Osteocyte (in vitro differentiated cells): Measurements from ENCODE around the gene ARHGEF16. TPM values are rescaled to one million over a fixed set of nuclear protein-coding genes. Genes with fewer than 3 reads are reported as not detected.

Experiments
- DNase-seq: peaks from one replicate; pipeline ENCODE4 v3.0.0; 2021; ENCODE audit warnings: mixed read lengths; ENCODE audit not compliant: unreplicated experiment; ENCODE audit errors: extremely low spot score
- H3K27ac Mint-ChIP-seq: one replicate; pipeline ENCODE4 v1.8.0; 2021; ENCODE audit warnings: mild to moderate bottlenecking, mixed read lengths; ENCODE audit not compliant: unreplicated experiment
- H3K27me3 Mint-ChIP-seq: one replicate; pipeline ENCODE4 v1.8.0; 2021; ENCODE audit warnings: mixed read lengths; ENCODE audit not compliant: unreplicated experiment
- H3K36me3 Mint-ChIP-seq: one replicate; pipeline ENCODE4 v1.8.0; 2021; ENCODE audit warnings: mixed read lengths; ENCODE audit not compliant: unreplicated experiment
- H3K4me1 Mint-ChIP-seq: one replicate; pipeline ENCODE4 v1.8.0; 2021; ENCODE audit warnings: mixed read lengths; ENCODE audit not compliant: unreplicated experiment
- H3K4me3 Mint-ChIP-seq: one replicate; pipeline ENCODE4 v1.8.0; 2021; ENCODE audit warnings: mild to moderate bottlenecking, moderate library complexity, mixed read lengths; ENCODE audit not compliant: unreplicated experiment
- H3K9me3 Mint-ChIP-seq: one replicate; pipeline ENCODE4 v1.8.0; 2021; ENCODE audit warnings: mixed read lengths; ENCODE audit not compliant: unreplicated experiment
- CTCF ChIP-seq: fragments of 200-600 bp; sonication (generic); IDR thresholded peaks from 2 replicates; pipeline ENCODE4 v1.5.0; 2021; ENCODE audit warnings: antibody characterized with exemption, mild to moderate bottlenecking, moderate library complexity
- total RNA-seq: library from RNA; stranded (reverse); gene quantifications from 2 replicates; pipeline ENCODE4 v1.2.1, GENCODE V29; 2021

ARHGEF16 gene
- total RNA-seq, 1 donor from 2014 or later = 3.2 TPM

GRCh38 chr1:3441410-3441847 is 13.0 kb upstream of the ARHGEF16 start:
- H3K27ac Mint-ChIP-seq = no peak overlapping the region
- peaks cover 3% of the 10 kb centered on the region for H3K9me3 Mint-ChIP-seq
- H3K27me3 Mint-ChIP-seq = peaks cover 23% of the 10 kb centered on the region
- TF ChIP-seq CTCF = no peak
- no peaks in the 10 kb centered on the region for H3K36me3 Mint-ChIP-seq
- no peak overlapping the region for H3K4me3 Mint-ChIP-seq
- no peak for DNase-seq
- H3K4me1 Mint-ChIP-seq = no peaks in the 10 kb centered on the region

GRCh38 chr1:3441880-3442279 is 12.6 kb upstream of the ARHGEF16 start:
- Mint-ChIP-seq H3K9me3 (peaks cover 4% of the 10 kb centered on the region), H3K4me3 (no peak overlapping the region), H3K4me1 (no peaks in the 10 kb centered on the region), H3K27me3 (peaks cover 23% of the 10 kb centered on the region), H3K36me3 (peaks cover 2% of the 10 kb centered on the region), H3K27ac (no peak overlapping the region)
- no peak for DNase-seq
- TF ChIP-seq CTCF = no peak

- no peak for TF ChIP-seq CTCF
- H3K9me3 Mint-ChIP-seq = peaks cover 8% of the 10 kb centered on the region
- no peak overlapping the region for H3K27ac Mint-ChIP-seq
- no peak overlapping the region for H3K4me3 Mint-ChIP-seq
- no peak for DNase-seq
- H3K27me3 Mint-ChIP-seq = peaks cover 27% of the 10 kb centered on the region
- no peaks in the 10 kb centered on the region for H3K4me1 Mint-ChIP-seq
- H3K36me3 Mint-ChIP-seq = peaks cover 3% of the 10 kb centered on the region
Measured at GRCh38 chr1:3442331-3442730, 12.1 kb upstream of the ARHGEF16 start.

GRCh38 chr1:3442901-3443300 is 11.6 kb upstream of the ARHGEF16 start:
- peaks cover 32% of the 10 kb centered on the region for H3K27me3 Mint-ChIP-seq
- H3K4me3 Mint-ChIP-seq = no peak overlapping the region
- H3K27ac Mint-ChIP-seq = no peak overlapping the region
- no peaks in the 10 kb centered on the region for H3K4me1 Mint-ChIP-seq
- TF ChIP-seq CTCF = no peak
- DNase-seq = no peak
- peaks cover 12% of the 10 kb centered on the region for H3K9me3 Mint-ChIP-seq
- peaks cover 3% of the 10 kb centered on the region for H3K36me3 Mint-ChIP-seq

- DNase-seq = no peak
- Mint-ChIP-seq H3K9me3 (peaks cover 15% of the 10 kb centered on the region), H3K4me1 (peaks cover under 1% of the 10 kb centered on the region), H3K4me3 (no peak overlapping the region), H3K27ac (no peak overlapping the region), H3K27me3 (peaks cover 37% of the 10 kb centered on the region), H3K36me3 (peaks cover 3% of the 10 kb centered on the region)
- TF ChIP-seq CTCF = no peak
Measured at GRCh38 chr1:3443807-3444206, 10.7 kb upstream of the ARHGEF16 start.
